Measurements from ENCODE around the gene RALB.

- no peak for TF ChIP-seq POLR2AphosphoS5 (IDR thresholded peaks at IDR 0.05)
- TF ChIP-seq CTCF (IDR thresholded peaks at IDR 0.05): no peak
These were observed 81.4 kb downstream of the RALB start for GRCh38 chr2:120334068-120334467.

All from esophagus muscularis mucosa (tissue), 3 donors.